Fibroblast of the aortic adventitia (primary cell): ENCODE data around the gene LCN6. TPM values are rescaled to one million over a fixed set of nuclear protein-coding genes. Genes with fewer than 3 reads are reported as not detected.
A peak's percentile ranks its signal among the peaks of the same experiment; 100 is the strongest.

Source experiments
- DNase-seq: peaks from one replicate; pipeline ENCODE4 v3.0.0-alpha.2; 2010; ENCODE audit warnings: low read depth
- H3K4me3 ChIP-seq: 2 replicates; pipeline ENCODE4 v1.5.1; 2011; ENCODE audit warnings: low read depth, mild to moderate bottlenecking, control low read depth, low read length, moderate library complexity
- CTCF ChIP-seq: IDR thresholded peaks from 2 replicates; pipeline ENCODE4 v1.5.1; 2011; ENCODE audit warnings: mild to moderate bottlenecking, low read length, control low read depth, inconsistent platforms; ENCODE audit not compliant: insufficient read depth
- small RNA-seq: library from RNA; depleted of rRNA; stranded (forward); fragments of <200 nt; gene quantifications from one replicate; pipeline ENCODE3, GENCODE V24; 2012
- total RNA-seq: library from RNA; depleted of rRNA; stranded (reverse); fragments of >200 nt; gene quantifications from 2 replicates; pipeline ENCODE4 v1.2.3, GENCODE V29; 2012; ENCODE audit warnings: low replicate concordance

Gene LCN6
- total RNA-seq, 1 donor = not detected

GRCh38 chr9:136694872-136695247 lies 53.5 kb downstream of the LCN6 start:
- no peak for TF ChIP-seq CTCF
- no peak overlapping the region for H3K4me3 ChIP-seq
- no peak for DNase-seq

GRCh38 chr9:136694163-136694871 lies 54.0 kb downstream of the LCN6 start:
- H3K4me3 ChIP-seq = no peak overlapping the region
- TF ChIP-seq CTCF = peak; percentile 76
- DNase-seq = peak; percentile 31

Small RNA genes lying within 50 kb of the gene (small RNA-seq; reads per million reads assigned to genes)
- gene ATP6V1G1P3 = not detected
- not detected for gene MIR6722

Other genes with a start within 250 kb of the LCN6 start
- 8.8 and 8.9 TPM in 2 replicates for gene NOTCH1, start 202.5 kb downstream of the LCN6 start, total RNA-seq
- gene EGFL7, start 85.6 kb downstream of the LCN6 start, total RNA-seq = 2.4 and 5.6 TPM in 2 replicates
- gene AGPAT2, start 61.1 kb downstream of the LCN6 start, total RNA-seq = 6.2 and 29.0 TPM in 2 replicates
- gene DIPK1B, start 36.0 kb downstream of the LCN6 start, total RNA-seq = 0.45 and 0.98 TPM in 2 replicates
- not detected in 2 replicates for gene LCN10, start 5.6 kb downstream of the LCN6 start, total RNA-seq
- gene LCN8, start 9.7 kb upstream of the LCN6 start, total RNA-seq = not detected in 2 replicates
- not detected in 2 replicates for gene LCN15, start 16.0 kb upstream of the LCN6 start, total RNA-seq
- 9.4 and 30.8 TPM in 2 replicates for gene TMEM141, start 42.8 kb upstream of the LCN6 start, total RNA-seq
- 0.16 TPM in 1 of 2 replicates, not detected in the other for gene CCDC183, start 47.8 kb upstream of the LCN6 start, total RNA-seq
- gene RABL6, start 59.4 kb upstream of the LCN6 start, total RNA-seq = 49.8 and 62.0 TPM in 2 replicates
- gene AJM1, start 94.0 kb upstream of the LCN6 start, total RNA-seq = 1.1 and 1.3 TPM in 2 replicates
- 28.7 and 83.2 TPM in 2 replicates for gene PHPT1, start 100.9 kb upstream of the LCN6 start, total RNA-seq
- 0.81 TPM in 1 of 2 replicates, not detected in the other for gene MAMDC4, start 103.8 kb upstream of the LCN6 start, total RNA-seq
- 83.0 and 248 TPM in 2 replicates for gene EDF1, start 117.8 kb upstream of the LCN6 start, total RNA-seq
- 5.6 and 7.9 TPM in 2 replicates for gene TRAF2, start 138.0 kb upstream of the LCN6 start, total RNA-seq
- 52.6 and 139 TPM in 2 replicates for gene FBXW5, start 196.2 kb upstream of the LCN6 start, total RNA-seq
- 0.36 TPM in 1 of 2 replicates, not detected in the other for gene C8G, start 196.7 kb upstream of the LCN6 start, total RNA-seq
- gene LCN12, start 203.7 kb upstream of the LCN6 start, total RNA-seq = not detected in 2 replicates
- 27.6 and 32.8 TPM in 2 replicates for gene PTGDS, start 229.0 kb upstream of the LCN6 start, total RNA-seq
- 0.54 and 15.3 TPM in 2 replicates for gene LCNL1, start 234.5 kb upstream of the LCN6 start, total RNA-seq
- 7.1 and 18.3 TPM in 2 replicates for gene PAXX, start 243.9 kb upstream of the LCN6 start, total RNA-seq
- gene CLIC3, start 248.0 kb upstream of the LCN6 start, total RNA-seq = 4.3 and 5.2 TPM in 2 replicates